Keratinocyte (primary cell): ENCODE data around the gene COA8.

Experiments used
- CTCF ChIP-seq, 3 experiments: IDR thresholded peaks in 1 of 3; conservative IDR thresholded peaks in 1 of 3; optimal IDR thresholded peaks in 1 of 3; 2 replicates in 2 of 3; 3 replicates in 1 of 3; pipeline versions ENCODE3 to v1.5.1; 2011; ENCODE audit warnings: low read length in 3 of 3, mild to moderate bottlenecking in 3 of 3, moderate library complexity in 2 of 3, control low read depth in 1 of 3, inconsistent platforms in 1 of 3; ENCODE audit not compliant: insufficient read depth in 2 of 3; ENCODE audit errors: extremely low read depth in 1 of 3
- EZH2 ChIP-seq: IDR thresholded peaks from one replicate; pipeline ENCODE4 v1.6.1; 2012; ENCODE audit warnings: inconsistent platforms, mild to moderate bottlenecking, low read length, moderate library complexity

DNA sequence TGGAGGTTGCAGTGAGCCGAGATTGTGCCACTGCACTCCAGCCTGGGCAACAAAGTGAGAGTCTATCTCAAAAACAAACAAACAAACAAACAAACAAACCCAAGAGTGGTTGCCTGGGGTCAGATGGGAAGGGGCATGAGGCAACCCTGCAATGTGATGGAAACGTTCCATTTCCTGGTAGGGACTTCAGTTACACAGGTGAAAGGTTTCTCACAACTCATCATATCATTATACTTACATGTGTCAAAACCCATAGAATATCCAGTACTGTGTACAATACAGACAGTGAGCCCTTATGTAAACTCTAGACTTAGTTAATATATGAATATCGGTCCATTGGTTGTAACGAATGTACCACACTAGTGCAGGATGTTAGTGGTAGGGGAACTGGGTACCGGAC is 59.1 kb downstream of the COA8 start:
- no peak for TF ChIP-seq EZH2
- TF ChIP-seq CTCF (optimal IDR thresholded peaks at IDR 0.05 in 1 of 3, IDR thresholded peaks at IDR 0.05 in 1 of 3, conservative IDR thresholded peaks at IDR 0.05 in 1 of 3; ENCODE audit: extremely low read depth in 1 of 3, insufficient read depth in 2 of 3, low read length in 3 of 3): no peak
